ENCODE results near the gene OIT3.

The OIT3 gene

GRCh38 chr10:72953687-72954086, 60.1 kb downstream of the OIT3 start:
- peak; percentile 6 for DNase-seq

GRCh38 chr10:72954230-72954595, 60.7 kb downstream of the OIT3 start:
- DNase-seq = no peak

GRCh38 chr10:72954596-72955554, 61.3 kb downstream of the OIT3 start, which contains the start of gene PLA2G12B:
TSS of gene PLA2G12B (minus strand) at chr10:72954806. CDS start at chr10:72954685, 121 bp downstream.
- no peak for DNase-seq

- no peak for DNase-seq
Measured at GRCh38 chr10:72956001-72956400, 62.5 kb downstream of the OIT3 start.

GRCh38 chr10:72976886-72977285, 83.3 kb downstream of the OIT3 start:
- DNase-seq = no peak

- no peak for DNase-seq
Measured at GRCh38 chr10:72979709-72980108, 86.2 kb downstream of the OIT3 start.

GRCh38 chr10:72980348-72980747, 86.8 kb downstream of the OIT3 start:
- DNase-seq = no peak

GRCh38 chr10:72981028-72981881, 87.7 kb downstream of the OIT3 start:
- DNase-seq = no peak

- DNase-seq = peak; percentile 21
Measured at GRCh38 chr10:72981882-72982529, 88.5 kb downstream of the OIT3 start.

All from EL (cell line).